GM23338 (cell line): ENCODE measurements around the gene CHGA. TPM values are rescaled to one million over a fixed set of nuclear protein-coding genes. Genes with fewer than 3 reads are reported as not detected.

ENCODE experiments used
- ATAC-seq: fragments of 200-7000 bp; cut with Tn5 transposase; 3 replicates; pipeline ENCODE4 v1.9.1; 2020
- DNase-seq: peaks from one replicate; pipeline ENCODE4 v3.0.0-alpha.2; 2015; ENCODE audit warnings: low spot score
- H2AFZ ChIP-seq: fragments of 200-600 bp; sonication (generic); 2 replicates; pipeline ENCODE4 v1.8.0; 2016; ENCODE audit warnings: antibody characterized with exemption, mild to moderate bottlenecking, moderate library complexity
- H3F3A ChIP-seq: fragments of 200-600 bp; sonication (generic); replicated peaks from 2 replicates; pipeline ENCODE4 v1.8.0; 2017; ENCODE audit warnings: antibody characterized with exemption, mixed run types, low read depth
- H3K27ac ChIP-seq: fragments of 200-600 bp; sonication (generic); 2 replicates; pipeline ENCODE4 v1.6.1; 2016; ENCODE audit warnings: low read depth
- H3K27me3 ChIP-seq: fragments of 200-600 bp; sonication (generic); 2 replicates; pipeline ENCODE4 v1.8.0; 2016; ENCODE audit warnings: mild to moderate bottlenecking, mixed run types, moderate library complexity; ENCODE audit not compliant: insufficient read depth
- H3K36me3 ChIP-seq: fragments of 200-600 bp; sonication (generic); 2 replicates; pipeline ENCODE4 v1.8.0; 2016; ENCODE audit warnings: mild to moderate bottlenecking; ENCODE audit not compliant: insufficient read depth
- H3K4me1 ChIP-seq: fragments of 200-600 bp; sonication (generic); 2 replicates; pipeline ENCODE4 v1.8.0; 2016; ENCODE audit warnings: mild to moderate bottlenecking, moderate library complexity; ENCODE audit not compliant: insufficient read depth
- H3K4me2 ChIP-seq: fragments of 200-600 bp; sonication (generic); 2 replicates; pipeline ENCODE4 v1.7.1; 2017; ENCODE audit warnings: mixed run types
- H3K4me3 ChIP-seq: fragments of 200-600 bp; sonication (generic); 2 replicates; pipeline ENCODE4 v1.6.1; 2016; ENCODE audit warnings: mixed run types
- H3K79me2 ChIP-seq: fragments of 200-600 bp; sonication (generic); replicated peaks from 2 replicates; pipeline ENCODE4 v1.8.0; 2017; ENCODE audit warnings: mild to moderate bottlenecking; ENCODE audit not compliant: insufficient read depth
- H3K9me2 ChIP-seq: fragments of 200-600 bp; sonication (generic); 2 replicates; pipeline ENCODE4 v1.8.0; 2017; ENCODE audit not compliant: insufficient read depth
- H4K20me1 ChIP-seq: fragments of 200-600 bp; sonication (generic); replicated peaks from 2 replicates; pipeline ENCODE4 v1.8.0; 2017; ENCODE audit warnings: mild to moderate bottlenecking; ENCODE audit not compliant: insufficient read depth
- H3K27ac Mint-ChIP-seq: 2 replicates; pipeline ENCODE4 v1.8.0; 2020; ENCODE audit warnings: inconsistent platforms, mild to moderate bottlenecking, moderate library complexity, mixed read lengths
- H3K27me3 Mint-ChIP-seq: 3 replicates; pipeline ENCODE4 v1.8.0; 2022; ENCODE audit warnings: low read depth, mild to moderate bottlenecking, moderate library complexity, mixed read lengths, inconsistent platforms; ENCODE audit not compliant: insufficient read depth, poor library complexity
- H3K36me3 Mint-ChIP-seq: 3 replicates; pipeline ENCODE4 v1.8.0; 2021; ENCODE audit warnings: low read depth, mild to moderate bottlenecking, inconsistent platforms, moderate library complexity, mixed read lengths
- H3K4me1 Mint-ChIP-seq: 3 replicates; pipeline ENCODE4 v1.8.0; 2020; ENCODE audit warnings: mild to moderate bottlenecking, inconsistent platforms, mixed read lengths
- H3K4me3 Mint-ChIP-seq: 3 replicates; pipeline ENCODE4 v1.8.0; 2021; ENCODE audit warnings: moderate library complexity, mild to moderate bottlenecking, inconsistent platforms, mixed read lengths
- H3K9me3 Mint-ChIP-seq: 3 replicates; pipeline ENCODE4 v1.8.0; 2020; ENCODE audit warnings: moderate library complexity, mild to moderate bottlenecking, inconsistent platforms, mixed read lengths
- CREB1 ChIP-seq: fragments of 250-450 bp; sonication (Bioruptor Pico); IDR thresholded peaks from 2 replicates; pipeline ENCODE4 v1.5.0; 2020; ENCODE audit warnings: low read depth, mild to moderate bottlenecking, moderate library complexity
- CTCF ChIP-seq, 2 experiments: fragments of 200-600 bp in 1 of 2; sonication (generic) in 1 of 2; conservative IDR thresholded peaks; 2 replicates each; pipeline versions ENCODE4 v1.5.1 to v1.6.1; 2016 to 2017; ENCODE audit warnings: antibody characterized with exemption in 2 of 2, low read depth in 2 of 2, mild to moderate bottlenecking in 2 of 2, moderate library complexity in 1 of 2
- ETS1 ChIP-seq: IDR thresholded peaks from 2 replicates; pipeline ENCODE4 v1.6.1; 2016; ENCODE audit warnings: antibody characterized with exemption
- EZH2 ChIP-seq: fragments of 200-600 bp; sonication (generic); IDR thresholded peaks from one replicate; pipeline ENCODE4 v1.8.0; 2017; ENCODE audit warnings: antibody characterized with exemption, mild to moderate bottlenecking, low read depth; ENCODE audit not compliant: unreplicated experiment
- EZH2phosphoT487 ChIP-seq: fragments of 200-600 bp; sonication (generic); IDR thresholded peaks from one replicate; pipeline ENCODE4 v1.8.1; 2018; ENCODE audit warnings: antibody characterized with exemption; ENCODE audit not compliant: unreplicated experiment
- JUNB ChIP-seq: IDR thresholded peaks from one replicate; pipeline ENCODE4 v1.6.1; 2016; ENCODE audit warnings: antibody characterized with exemption; ENCODE audit not compliant: unreplicated experiment
- NANOG ChIP-seq: IDR thresholded peaks from 2 replicates; pipeline ENCODE4 v1.6.1; 2016; ENCODE audit warnings: antibody characterized with exemption, borderline replicate concordance
- POLR2AphosphoS5 ChIP-seq: IDR thresholded peaks from 2 replicates; pipeline ENCODE4 v1.6.1; 2016; ENCODE audit warnings: antibody characterized with exemption, low read depth
- REST ChIP-seq: IDR thresholded peaks from one replicate; pipeline ENCODE4 v1.6.1; 2018; ENCODE audit warnings: antibody characterized with exemption; ENCODE audit not compliant: unreplicated experiment
- STAT1 ChIP-seq: IDR thresholded peaks from one replicate; pipeline ENCODE4 v1.6.1; 2016; ENCODE audit warnings: antibody characterized with exemption; ENCODE audit not compliant: unreplicated experiment
- ZNF114 ChIP-seq: fragments of 250-450 bp; sonication (Bioruptor Pico); IDR thresholded peaks from 2 replicates; pipeline ENCODE4 v1.5.0; 2020; ENCODE audit warnings: mild to moderate bottlenecking, moderate library complexity
- ZNF331 ChIP-seq: fragments of 250-450 bp; sonication (Bioruptor Pico); IDR thresholded peaks from 2 replicates; pipeline ENCODE4 v1.5.0; 2020; ENCODE audit warnings: low read depth, mild to moderate bottlenecking, moderate library complexity
- polyA plus RNA-seq: library from polyadenylated mRNA; unstranded; fragments of >200 nt; fragmentation: Nextera tagmentation; extraction: Ambion mirVana; gene quantifications from 2 replicates; pipeline ENCODE4 v1.2.1, GENCODE V29; 2016
- total RNA-seq: library from RNA; depleted of rRNA; stranded (reverse); fragments of >200 nt; shearing (Covaris generic); gene quantifications from 2 replicates; pipeline ENCODE4 v1.2.3, GENCODE V29; 2014

CHGA gene
- total and polyA plus RNA-seq, 2 experiments from 2014 or later: 13.9 to 19.6 TPM

- TF ChIP-seq EZH2 (no peak), ZNF331 (CRISPR knock-in tag) (no peak), STAT1 (no peak), POLR2AphosphoS5 (no peak), CREB1 (CRISPR knock-in tag) (no peak), REST (no peak), EZH2phosphoT487 (no peak), JUNB (no peak)
Measured at GRCh38 chr14:92962031-92962830, 39.3 kb downstream of the CHGA start (continued).

- H3K9me2 ChIP-seq: no peaks in the 10 kb centered on the region
- no peaks in the 10 kb centered on the region for H3F3A ChIP-seq
- H3K27ac Mint-ChIP-seq: no peak overlapping the region
- peaks cover 13% of the 10 kb centered on the region for H3K27me3 Mint-ChIP-seq
- ATAC-seq (no peak), DNase-seq (no peak)
- no peak overlapping the region for H3K4me3 ChIP-seq
- no peak overlapping the region for H3K4me3 Mint-ChIP-seq
- H3K36me3 Mint-ChIP-seq: peaks cover 35% of the 10 kb centered on the region
- H3K79me2 ChIP-seq: peaks cover 32% of the 10 kb centered on the region
- H3K4me1 Mint-ChIP-seq: peaks cover 22% of the 10 kb centered on the region
- TF ChIP-seq ZNF114 (CRISPR knock-in tag) (no peak), JUNB (no peak), CREB1 (CRISPR knock-in tag) (no peak), ETS1 (no peak), CTCF (conservative IDR thresholded peaks at IDR 0.05; ENCODE audit: low read depth in 2 of 2) (no peak), NANOG (no peak), STAT1 (no peak), EZH2phosphoT487 (no peak)
- no peak overlapping the region for H2AFZ ChIP-seq
- H4K20me1 ChIP-seq: peaks cover 24% of the 10 kb centered on the region
- no peaks in the 10 kb centered on the region for H3K36me3 ChIP-seq
- H3K4me2 ChIP-seq: no peak overlapping the region
- H3K27me3 ChIP-seq: no peaks in the 10 kb centered on the region
- H3K4me1 ChIP-seq: no peaks in the 10 kb centered on the region; the same call in 1 of the 2 replicates
- H3K9me3 Mint-ChIP-seq: 0 out of 3 replicates have a peak, but pooled peaks cover 5% of the 10 kb centered on the region
- no peak overlapping the region for H3K27ac ChIP-seq
Measured at GRCh38 chr14:92962831-92963095, 39.8 kb downstream of the CHGA start.
